ENCODE data around the gene C3orf33. TPM values are rescaled to one million over a fixed set of nuclear protein-coding genes. Genes with fewer than 3 reads are reported as not detected.

Gene C3orf33
- total and polyA plus RNA-seq, 2 experiments from 2014 or later = 3.5 to 4.7 TPM

GRCh38 chr3:155835341-155836071 lies 29.4 kb upstream of the C3orf33 start:
- no peak overlapping the region for H3K4me3 Mint-ChIP-seq
- H3K36me3 Mint-ChIP-seq (ENCODE audit: low read depth) = peaks cover 21% of the 10 kb centered on the region; the same call in 2 of the 3 replicates
- Histone ChIP-seq H3K9me2 (ENCODE audit: insufficient read depth) (no peaks in the 10 kb centered on the region), H3K36me3 (ENCODE audit: insufficient read depth) (no peaks in the 10 kb centered on the region; the same call in 1 of the 2 replicates), H3F3A (replicated peaks; ENCODE audit: low read depth) (no peaks in the 10 kb centered on the region), H3K27me3 (ENCODE audit: insufficient read depth) (no peaks in the 10 kb centered on the region), H4K20me1 (replicated peaks; ENCODE audit: insufficient read depth) (no peaks in the 10 kb centered on the region), H2AFZ (no peak overlapping the region), H3K27ac (ENCODE audit: low read depth) (no peak overlapping the region), H3K79me2 (replicated peaks; ENCODE audit: insufficient read depth) (no peaks in the 10 kb centered on the region), H3K4me2 (no peak overlapping the region), H3K4me3 (no peak overlapping the region), H3K4me1 (ENCODE audit: insufficient read depth) (no peaks in the 10 kb centered on the region)
- H3K27ac Mint-ChIP-seq = no peak overlapping the region
- DNase-seq (ENCODE audit: low spot score) = no peak
- peaks cover 2% of the 10 kb centered on the region; the same call in 1 of the 3 replicates for H3K9me3 Mint-ChIP-seq
- TF ChIP-seq POLR2AphosphoS5 (IDR thresholded peaks at IDR 0.05; ENCODE audit: low read depth) = no peak
- no peak for TF ChIP-seq CREB1 (CRISPR knock-in tag; IDR thresholded peaks at IDR 0.05; ENCODE audit: low read depth)
- no peak for TF ChIP-seq NANOG (IDR thresholded peaks at IDR 0.05; ENCODE audit: borderline replicate concordance)
- TF ChIP-seq ZNF114 (CRISPR knock-in tag; IDR thresholded peaks at IDR 0.05) = no peak
- TF ChIP-seq, protein P1, sequence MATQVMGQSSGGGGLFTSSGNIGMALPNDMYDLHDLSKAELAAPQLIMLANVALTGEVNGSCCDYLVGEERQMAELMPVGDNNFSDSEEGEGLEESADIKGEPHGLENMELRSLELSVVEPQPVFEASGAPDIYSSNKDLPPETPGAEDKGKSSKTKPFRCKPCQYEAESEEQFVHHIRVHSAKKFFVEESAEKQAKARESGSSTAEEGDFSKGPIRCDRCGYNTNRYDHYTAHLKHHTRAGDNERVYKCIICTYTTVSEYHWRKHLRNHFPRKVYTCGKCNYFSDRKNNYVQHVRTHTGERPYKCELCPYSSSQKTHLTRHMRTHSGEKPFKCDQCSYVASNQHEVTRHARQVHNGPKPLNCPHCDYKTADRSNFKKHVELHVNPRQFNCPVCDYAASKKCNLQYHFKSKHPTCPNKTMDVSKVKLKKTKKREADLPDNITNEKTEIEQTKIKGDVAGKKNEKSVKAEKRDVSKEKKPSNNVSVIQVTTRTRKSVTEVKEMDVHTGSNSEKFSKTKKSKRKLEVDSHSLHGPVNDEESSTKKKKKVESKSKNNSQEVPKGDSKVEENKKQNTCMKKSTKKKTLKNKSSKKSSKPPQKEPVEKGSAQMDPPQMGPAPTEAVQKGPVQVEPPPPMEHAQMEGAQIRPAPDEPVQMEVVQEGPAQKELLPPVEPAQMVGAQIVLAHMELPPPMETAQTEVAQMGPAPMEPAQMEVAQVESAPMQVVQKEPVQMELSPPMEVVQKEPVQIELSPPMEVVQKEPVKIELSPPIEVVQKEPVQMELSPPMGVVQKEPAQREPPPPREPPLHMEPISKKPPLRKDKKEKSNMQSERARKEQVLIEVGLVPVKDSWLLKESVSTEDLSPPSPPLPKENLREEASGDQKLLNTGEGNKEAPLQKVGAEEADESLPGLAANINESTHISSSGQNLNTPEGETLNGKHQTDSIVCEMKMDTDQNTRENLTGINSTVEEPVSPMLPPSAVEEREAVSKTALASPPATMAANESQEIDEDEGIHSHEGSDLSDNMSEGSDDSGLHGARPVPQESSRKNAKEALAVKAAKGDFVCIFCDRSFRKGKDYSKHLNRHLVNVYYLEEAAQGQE (IDR thresholded peaks at IDR 0.05; ENCODE audit: unreplicated experiment) = no peak
- TF ChIP-seq EZH2 (IDR thresholded peaks at IDR 0.05; ENCODE audit: low read depth, unreplicated experiment) = no peak
- TF ChIP-seq JUNB (IDR thresholded peaks at IDR 0.05; ENCODE audit: unreplicated experiment) = no peak
- no peak for TF ChIP-seq STAT1 (IDR thresholded peaks at IDR 0.05; ENCODE audit: unreplicated experiment)
- TF ChIP-seq, protein P2, sequence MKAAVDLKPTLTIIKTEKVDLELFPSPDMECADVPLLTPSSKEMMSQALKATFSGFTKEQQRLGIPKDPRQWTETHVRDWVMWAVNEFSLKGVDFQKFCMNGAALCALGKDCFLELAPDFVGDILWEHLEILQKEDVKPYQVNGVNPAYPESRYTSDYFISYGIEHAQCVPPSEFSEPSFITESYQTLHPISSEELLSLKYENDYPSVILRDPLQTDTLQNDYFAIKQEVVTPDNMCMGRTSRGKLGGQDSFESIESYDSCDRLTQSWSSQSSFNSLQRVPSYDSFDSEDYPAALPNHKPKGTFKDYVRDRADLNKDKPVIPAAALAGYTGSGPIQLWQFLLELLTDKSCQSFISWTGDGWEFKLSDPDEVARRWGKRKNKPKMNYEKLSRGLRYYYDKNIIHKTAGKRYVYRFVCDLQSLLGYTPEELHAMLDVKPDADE (IDR thresholded peaks at IDR 0.05) = no peak
- no peak for TF ChIP-seq ZNF462 (CRISPR knock-in tag; IDR thresholded peaks at IDR 0.05)
- no peak for TF ChIP-seq CTCF (conservative IDR thresholded peaks at IDR 0.05; ENCODE audit: low read depth in 2 of 2)
- no peak for TF ChIP-seq EZH2phosphoT487 (IDR thresholded peaks at IDR 0.05; ENCODE audit: unreplicated experiment)
- no peak for TF ChIP-seq ZNF331 (CRISPR knock-in tag; IDR thresholded peaks at IDR 0.05; ENCODE audit: low read depth)
- ATAC-seq = no peak
- no peaks in the 10 kb centered on the region for H3K4me1 Mint-ChIP-seq
- no peaks in the 10 kb centered on the region for H3K27me3 Mint-ChIP-seq (ENCODE audit: insufficient read depth, low read depth, poor library complexity)

All from GM23338 (cell line).